IPS-11a (cell line): ENCODE data around the gene CAP1.
"Not testable (repeated sequence)": the region's sequence is repeated elsewhere in the genome, so short reads cannot be mapped to it uniquely, and the experiment has no call there.

Source experiments
- H3K4me3 ChIP-seq: one replicate; pipeline ENCODE4 v1.5.1; 2013; ENCODE audit warnings: low read depth, low read length, control low read depth

The CAP1 gene

DNA sequence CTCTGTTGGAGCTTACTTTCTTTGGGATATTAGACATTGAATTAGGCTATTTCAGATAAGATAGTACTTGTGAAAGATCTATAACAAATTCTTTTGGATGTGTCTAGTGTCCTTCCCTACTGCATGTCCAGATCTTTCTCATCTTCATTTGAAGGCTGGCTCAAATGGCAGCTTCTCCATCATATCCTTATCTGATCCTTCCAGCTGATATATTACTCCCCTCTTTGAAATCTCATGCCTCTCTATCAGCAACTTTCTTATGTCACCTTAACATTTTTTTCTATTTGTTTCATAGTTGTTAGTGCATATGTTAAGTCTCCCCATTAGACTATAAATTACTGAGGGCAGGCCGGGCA, 17.5 kb downstream of the CAP1 start:
- H3K4me3 ChIP-seq: no peak overlapping the region

DNA sequence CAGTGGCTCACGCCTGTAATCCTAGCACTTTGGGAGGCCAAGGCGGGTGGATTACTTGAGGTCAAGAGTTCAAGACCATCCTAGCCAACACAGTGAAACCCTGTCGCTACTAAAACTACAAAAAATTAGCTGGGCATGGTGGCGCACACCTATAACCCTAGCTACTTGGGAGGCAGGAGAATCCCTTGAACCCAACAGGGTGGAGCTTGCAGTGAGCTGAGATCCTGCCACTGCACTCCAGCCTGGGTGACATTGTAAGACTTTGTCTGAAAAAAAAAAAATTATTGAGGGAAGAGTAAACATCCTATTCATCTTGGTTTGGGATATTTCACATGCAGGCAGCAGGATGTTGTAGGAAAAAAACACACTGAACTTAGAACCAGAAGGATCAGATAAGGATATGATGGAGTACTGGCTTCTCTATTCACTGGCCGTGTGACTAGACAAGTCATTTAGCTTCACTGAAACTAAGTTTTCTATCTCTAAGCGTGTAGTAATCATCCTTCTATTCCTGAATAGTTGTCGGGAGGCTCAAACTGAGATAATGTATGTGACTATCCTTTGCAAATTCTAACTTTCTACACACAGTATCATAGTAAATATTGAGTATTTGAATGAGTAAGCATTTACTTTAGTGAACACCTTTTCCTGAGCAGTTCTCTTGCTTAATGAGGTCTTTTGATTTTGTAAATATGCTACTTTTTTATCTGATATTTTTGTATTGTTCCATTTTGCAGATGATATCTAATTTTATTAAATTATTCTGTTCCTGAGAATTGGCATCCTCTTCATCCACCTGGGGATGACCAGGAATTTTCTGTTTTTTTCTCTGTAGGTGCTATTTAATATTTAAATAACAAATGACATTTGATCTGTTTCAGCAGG, 18.2 kb downstream of the CAP1 start:
- H3K4me3 ChIP-seq: no peak overlapping the region

GRCh38 chr1:40059338-40059959, 18.9 kb downstream of the CAP1 start:
- no peak overlapping the region for H3K4me3 ChIP-seq

GRCh38 chr1:40059960-40060750, 19.6 kb downstream of the CAP1 start:
- no peak overlapping the region for H3K4me3 ChIP-seq

GRCh38 chr1:40064797-40065499, 24.4 kb downstream of the CAP1 start:
- H3K4me3 ChIP-seq: no peak overlapping the region

GRCh38 chr1:40067023-40067422, 26.5 kb downstream of the CAP1 start:
- no peak overlapping the region for H3K4me3 ChIP-seq

GRCh38 chr1:40067851-40068250, 27.3 kb downstream of the CAP1 start:
- no peak overlapping the region for H3K4me3 ChIP-seq

- no peak overlapping the region for H3K4me3 ChIP-seq
Observed at GRCh38 chr1:40072142-40072541, 31.6 kb downstream of the CAP1 start.

GRCh38 chr1:40073062-40073461, 32.5 kb downstream of the CAP1 start:
- no peak overlapping the region for H3K4me3 ChIP-seq

GRCh38 chr1:40075266-40075665, 34.7 kb downstream of the CAP1 start:
- H3K4me3 ChIP-seq: no peak overlapping the region

DNA sequence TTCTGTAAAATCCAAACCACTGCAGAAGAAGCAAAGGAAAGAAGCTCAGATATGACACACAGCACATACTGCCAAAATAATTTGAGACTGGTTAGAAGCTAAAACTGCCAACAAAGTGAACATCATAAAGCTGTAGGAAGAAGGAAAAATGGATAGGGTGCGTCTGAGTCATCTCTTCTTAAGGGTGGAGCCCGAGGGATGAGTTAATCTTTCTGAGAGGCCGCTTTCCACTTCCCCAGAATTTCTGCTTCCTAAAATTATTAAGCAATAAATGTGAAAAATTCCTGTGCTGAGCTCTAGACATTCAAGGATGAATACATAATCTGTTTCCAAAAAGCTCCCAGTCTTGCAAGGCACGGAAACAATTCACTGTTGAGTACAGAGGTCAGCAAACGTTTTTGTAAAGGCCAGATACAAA, 36.4 kb downstream of the CAP1 start:
- H3K4me3 ChIP-seq: no peak overlapping the region

GRCh38 chr1:40078512-40079333, 38.2 kb downstream of the CAP1 start:
- no peak overlapping the region for H3K4me3 ChIP-seq

- no peak overlapping the region for H3K4me3 ChIP-seq
Observed at GRCh38 chr1:40079774-40080400, 39.4 kb downstream of the CAP1 start.

GRCh38 chr1:40081871-40082270, 41.3 kb downstream of the CAP1 start:
- no peak overlapping the region for H3K4me3 ChIP-seq

GRCh38 chr1:40084750-40085149, 44.2 kb downstream of the CAP1 start:
- H3K4me3 ChIP-seq: not testable (repeated sequence)

- no peak overlapping the region for H3K4me3 ChIP-seq
Observed at GRCh38 chr1:40090652-40091355, 50.3 kb downstream of the CAP1 start.

GRCh38 chr1:40092241-40092640, 51.7 kb downstream of the CAP1 start:
- no peak overlapping the region for H3K4me3 ChIP-seq

DNA sequence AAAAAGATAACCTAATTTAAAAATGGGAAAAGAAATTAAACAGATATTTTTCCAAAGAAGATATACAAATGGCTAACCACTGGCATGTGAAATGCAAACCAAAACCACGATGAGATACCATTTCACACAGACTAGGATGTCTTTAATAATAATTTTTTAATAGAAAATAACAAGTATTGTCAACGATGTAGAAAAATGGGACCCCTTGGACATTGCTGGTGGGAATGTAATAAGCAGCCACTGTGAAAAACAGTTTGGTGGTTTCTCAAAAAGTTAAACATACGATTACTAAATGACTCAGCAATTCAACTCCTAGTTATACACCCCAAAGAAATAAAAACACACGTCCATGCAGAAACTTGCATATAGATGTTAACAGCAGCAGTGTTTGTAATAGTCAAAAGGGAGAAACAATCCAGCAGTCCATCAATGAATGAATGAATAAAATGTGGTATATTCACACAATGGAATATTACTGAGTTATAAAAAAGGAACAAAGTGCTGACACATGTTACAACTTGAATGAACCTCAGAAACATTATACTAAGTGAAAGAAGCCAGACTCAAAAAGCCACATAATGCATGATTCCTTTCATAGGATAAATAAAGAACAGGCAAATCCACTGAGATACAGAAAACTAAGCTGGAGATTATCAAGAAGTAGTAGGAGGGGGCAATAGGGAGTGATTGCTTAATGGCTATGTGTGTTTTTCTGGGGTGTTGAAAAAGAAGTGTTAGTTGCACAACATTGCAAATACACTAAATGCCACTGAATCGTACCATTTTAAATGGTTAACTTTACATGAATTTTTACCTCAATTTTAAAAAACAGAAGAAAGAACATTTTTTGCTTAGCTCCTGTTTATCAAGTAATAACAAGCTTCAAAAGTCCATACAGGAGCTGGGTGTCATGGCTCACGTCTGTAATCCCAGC, 52.4 kb downstream of the CAP1 start:
- H3K4me3 ChIP-seq: no peak overlapping the region
